ENCODE data around the gene SF3B3.

GRCh38 chr16:70563636-70564035 is 40.0 kb downstream of the SF3B3 start:
- TF ChIP-seq CTCF (IDR thresholded peaks at IDR 0.05; ENCODE audit: low read depth, low read length) (no peak), MAX (IDR thresholded peaks at IDR 0.05; ENCODE audit: low read depth, low read length) (no peak), POLR2A (IDR thresholded peaks at IDR 0.05; ENCODE audit: extremely low read depth, insufficient read length) (no peak), MYC (IDR thresholded peaks at IDR 0.05; ENCODE audit: low read depth, low read length) (no peak)
